Neural cell (in vitro differentiated cells): ENCODE measurements around the gene ATG7.

ENCODE experiments used
- CTCF ChIP-seq: fragments of 450-650 bp; IDR thresholded peaks from 2 replicates; pipeline ENCODE4 v1.5.1; 2014; ENCODE audit warnings: antibody characterized with exemption, mild to moderate bottlenecking, moderate library complexity; ENCODE audit not compliant: poor library complexity, severe bottlenecking
- POLR2AphosphoS5 ChIP-seq: IDR thresholded peaks from 2 replicates; pipeline ENCODE4 v1.6.1; 2012
- RAD21 ChIP-seq: fragments of 450-650 bp; conservative IDR thresholded peaks from 2 replicates; pipeline ENCODE4 v1.6.1; 2014; ENCODE audit warnings: antibody characterized with exemption, mild to moderate bottlenecking, moderate library complexity
- REST ChIP-seq: IDR thresholded peaks from 2 replicates; pipeline ENCODE4 v1.6.1; 2012; ENCODE audit warnings: borderline replicate concordance
- SMC3 ChIP-seq: fragments of 450-650 bp; conservative IDR thresholded peaks from 2 replicates; pipeline ENCODE4 v1.6.1; 2014; ENCODE audit warnings: antibody characterized with exemption, mild to moderate bottlenecking, moderate library complexity; ENCODE audit not compliant: poor library complexity

GRCh38 chr3:11601446-11602238, 329.4 kb downstream of the ATG7 start:
- TF ChIP-seq CTCF (no peak), REST (no peak), SMC3 (no peak), POLR2AphosphoS5 (no peak), RAD21 (no peak)
